Measurements from ENCODE around the gene SHROOM1.

GRCh38 chr5:132840896-132841295 is 10.4 kb upstream of the SHROOM1 start:
- TF ChIP-seq EZH2 (optimal IDR thresholded peaks at IDR 0.05; ENCODE audit: low read depth, low read length), result no peak
- TF ChIP-seq, protein P1, sequence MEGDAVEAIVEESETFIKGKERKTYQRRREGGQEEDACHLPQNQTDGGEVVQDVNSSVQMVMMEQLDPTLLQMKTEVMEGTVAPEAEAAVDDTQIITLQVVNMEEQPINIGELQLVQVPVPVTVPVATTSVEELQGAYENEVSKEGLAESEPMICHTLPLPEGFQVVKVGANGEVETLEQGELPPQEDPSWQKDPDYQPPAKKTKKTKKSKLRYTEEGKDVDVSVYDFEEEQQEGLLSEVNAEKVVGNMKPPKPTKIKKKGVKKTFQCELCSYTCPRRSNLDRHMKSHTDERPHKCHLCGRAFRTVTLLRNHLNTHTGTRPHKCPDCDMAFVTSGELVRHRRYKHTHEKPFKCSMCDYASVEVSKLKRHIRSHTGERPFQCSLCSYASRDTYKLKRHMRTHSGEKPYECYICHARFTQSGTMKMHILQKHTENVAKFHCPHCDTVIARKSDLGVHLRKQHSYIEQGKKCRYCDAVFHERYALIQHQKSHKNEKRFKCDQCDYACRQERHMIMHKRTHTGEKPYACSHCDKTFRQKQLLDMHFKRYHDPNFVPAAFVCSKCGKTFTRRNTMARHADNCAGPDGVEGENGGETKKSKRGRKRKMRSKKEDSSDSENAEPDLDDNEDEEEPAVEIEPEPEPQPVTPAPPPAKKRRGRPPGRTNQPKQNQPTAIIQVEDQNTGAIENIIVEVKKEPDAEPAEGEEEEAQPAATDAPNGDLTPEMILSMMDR (IDR thresholded peaks at IDR 0.05; ENCODE audit: low read length), result no peak
